NCI-H69 (cell line): Measurements from ENCODE around the gene MX2.

Experiments
- DNase-seq: peaks from one replicate; lab custom pipeline; 2025; lab: John Stamatoyannopoulos, UW

MX2 gene

GRCh38 chr21:41438425-41439113 is 76.7 kb downstream of the MX2 start:
- DNase-seq, result no peak

DNA sequence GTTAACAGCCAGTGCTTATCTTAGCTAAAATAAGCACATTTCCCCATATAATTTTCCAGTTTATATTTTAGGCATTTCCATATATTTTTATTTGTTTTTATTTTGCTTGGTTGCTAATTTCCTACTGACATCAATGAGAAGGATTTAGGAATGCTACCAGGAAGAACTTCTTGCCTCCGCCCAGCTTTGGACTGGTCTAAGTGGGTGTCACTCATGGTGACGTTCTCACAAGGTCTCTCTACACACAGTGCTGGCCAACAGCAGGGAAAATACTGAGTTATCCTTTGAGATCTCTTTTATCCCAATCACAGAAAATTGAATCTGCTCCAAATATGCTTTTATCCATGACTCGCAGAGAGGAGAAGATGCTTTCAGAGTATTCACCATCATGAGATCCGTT is 77.4 kb downstream of the MX2 start:
- no peak for DNase-seq

DNA sequence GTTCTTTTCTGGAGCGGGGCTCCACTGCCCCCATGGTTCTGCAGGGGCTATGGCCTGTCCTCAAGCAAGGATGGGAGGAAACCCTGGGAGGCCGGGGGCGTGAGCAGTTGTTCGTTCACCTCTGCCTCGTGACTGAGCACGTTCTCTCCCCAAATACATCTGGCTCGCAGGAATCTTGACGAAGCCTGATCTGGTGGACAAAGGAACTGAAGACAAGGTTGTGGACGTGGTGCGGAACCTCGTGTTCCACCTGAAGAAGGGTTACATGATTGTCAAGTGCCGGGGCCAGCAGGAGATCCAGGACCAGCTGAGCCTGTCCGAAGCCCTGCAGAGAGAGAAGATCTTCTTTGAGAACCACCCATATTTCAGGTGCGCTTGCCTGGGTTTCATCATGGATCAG is 79.7 kb downstream of the MX2 start:
- no peak for DNase-seq

- DNase-seq, result no peak
These were observed 80.8 kb downstream of the MX2 start for GRCh38 chr21:41442481-41443186.

- no peak for DNase-seq
These were observed 81.7 kb downstream of the MX2 start for GRCh38 chr21:41443562-41443961.

DNA sequence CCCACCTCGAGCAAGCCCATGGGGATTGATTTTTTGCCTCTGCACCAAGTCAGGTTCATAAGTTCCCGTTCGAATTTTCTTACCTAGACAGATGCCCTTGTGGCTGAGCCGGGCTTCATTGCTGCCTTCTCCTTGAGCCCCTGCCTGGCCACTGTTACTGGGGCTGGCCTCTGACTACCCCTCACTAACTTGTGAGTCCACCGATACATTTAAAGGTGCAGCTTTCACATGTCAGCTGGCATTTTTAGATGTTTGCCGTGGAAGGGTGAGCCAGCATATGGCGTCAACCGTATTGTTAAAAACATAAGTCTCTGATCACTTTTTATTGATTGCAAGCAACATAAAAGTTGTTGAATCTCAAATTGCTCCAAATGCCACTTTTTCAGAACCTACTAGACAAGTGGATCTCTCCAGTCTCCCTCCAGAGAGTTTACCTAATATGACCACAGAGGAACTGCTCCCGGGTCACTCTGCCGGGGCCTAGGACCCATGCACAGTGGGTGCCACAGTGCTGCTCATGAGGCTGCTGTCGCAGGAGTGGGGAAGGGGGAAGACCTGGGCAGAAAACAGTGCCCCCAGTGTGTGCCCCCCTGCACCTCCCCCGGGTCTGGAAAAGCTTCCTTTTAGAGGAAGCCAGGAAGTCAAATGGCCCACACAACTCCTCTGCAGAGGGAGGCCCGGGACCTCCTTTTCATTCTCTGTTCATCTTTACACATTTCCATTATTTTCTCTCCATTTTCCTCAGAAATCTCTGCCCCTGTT is 83.1 kb downstream of the MX2 start:
- DNase-seq, result no peak

DNA sequence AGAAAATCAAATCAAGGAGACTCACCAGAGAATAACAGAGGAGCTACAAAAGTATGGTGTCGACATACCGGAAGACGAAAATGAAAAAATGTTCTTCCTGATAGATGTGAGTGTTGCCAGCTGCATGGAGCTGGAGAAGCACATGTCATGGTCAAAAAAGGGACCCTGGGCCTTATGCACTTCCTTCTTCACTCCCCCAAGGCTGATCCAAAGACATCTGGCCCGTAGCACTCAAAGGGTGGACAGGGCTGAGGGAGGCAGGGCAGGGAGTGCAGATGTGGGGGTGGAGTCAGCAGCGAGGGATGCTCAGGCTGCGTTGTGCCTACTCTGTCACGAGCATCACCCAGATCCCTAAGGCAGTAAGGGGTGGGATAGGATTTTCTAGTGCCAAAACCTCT is 83.6 kb downstream of the MX2 start:
- no peak for DNase-seq

DNA sequence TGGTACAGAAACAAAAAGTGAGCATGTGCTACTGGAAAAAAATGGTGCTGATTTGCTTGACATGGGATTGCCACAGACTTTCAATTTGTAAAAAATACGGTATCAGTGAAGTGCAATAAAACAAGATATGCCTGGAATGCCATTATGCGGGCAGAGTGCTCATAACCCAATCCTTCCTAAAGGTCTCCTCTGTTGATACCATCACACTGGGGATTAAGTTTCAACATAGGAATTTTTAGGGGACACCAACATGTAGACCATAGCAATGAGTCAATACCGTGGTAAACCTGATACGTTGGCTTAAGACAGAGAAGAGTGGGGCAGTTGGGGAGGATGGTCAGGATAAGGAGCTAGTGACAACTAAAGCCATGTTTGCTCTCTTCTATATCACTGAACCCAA is 84.8 kb downstream of the MX2 start:
- no peak for DNase-seq

DNA sequence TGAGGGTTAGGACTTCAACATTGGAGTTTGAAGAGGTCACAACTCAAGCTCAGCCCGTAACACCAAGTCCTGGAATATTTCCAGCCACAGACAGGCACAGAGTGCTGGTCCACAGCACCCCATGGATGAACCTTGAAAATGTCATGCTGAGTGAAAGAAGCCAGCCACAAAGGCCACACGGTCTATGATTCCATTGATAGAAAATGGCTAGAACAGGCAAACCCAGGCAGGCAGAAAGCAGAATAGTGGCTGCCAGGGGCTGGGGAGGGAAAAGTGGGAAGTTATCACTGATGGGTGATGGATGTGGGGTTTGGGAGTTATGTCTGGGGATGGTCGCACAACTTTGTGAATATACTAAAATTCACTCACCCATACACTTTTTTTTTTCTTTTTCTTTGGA is 85.5 kb downstream of the MX2 start:
- no peak for DNase-seq

GRCh38 chr21:41449613-41450012 is 87.8 kb downstream of the MX2 start:
- DNase-seq, result no peak

DNA sequence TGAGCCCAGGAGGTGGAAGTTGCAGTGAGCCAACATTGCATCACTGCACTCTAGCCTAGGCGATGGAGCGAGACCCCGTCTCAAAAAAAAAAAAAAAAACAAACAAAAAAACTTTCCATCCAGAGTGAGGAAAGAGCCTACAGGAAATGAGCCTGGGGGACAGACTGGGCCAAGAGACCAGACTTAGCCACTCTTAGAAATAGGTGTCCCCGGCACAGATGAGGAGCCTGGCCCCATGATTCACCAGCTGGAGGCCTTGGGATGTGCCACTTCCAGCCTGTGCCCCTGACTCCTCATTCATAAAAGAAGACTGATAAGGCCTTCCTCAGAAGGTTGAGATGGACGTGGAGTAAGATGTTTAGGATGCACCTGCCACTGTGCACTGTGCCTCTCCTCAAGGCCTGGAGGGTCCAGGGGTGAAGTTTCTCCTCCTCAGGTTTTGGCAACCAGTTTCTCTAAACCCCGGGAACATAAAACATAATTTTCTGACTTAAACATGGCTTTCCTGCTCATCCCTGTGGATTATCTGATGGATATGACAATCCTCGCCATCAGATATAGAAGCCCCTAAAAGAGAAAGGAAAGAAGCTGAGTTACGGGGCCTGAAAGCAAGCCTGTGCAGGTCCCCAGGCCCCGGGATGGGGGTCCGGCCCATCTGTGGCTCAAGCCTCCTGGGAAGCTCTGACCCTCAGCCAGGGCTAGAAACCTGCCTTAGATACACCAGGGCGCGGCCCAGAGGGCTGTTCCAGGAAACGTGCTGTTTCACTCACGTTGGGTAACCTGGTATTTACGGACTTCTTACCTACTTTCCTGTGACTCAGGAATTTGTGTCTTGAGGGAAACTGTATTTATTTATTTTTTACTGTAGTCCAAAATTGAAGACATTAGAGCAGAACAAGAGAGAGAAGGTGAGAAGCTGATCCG is 90.2 kb downstream of the MX2 start:
- DNase-seq, result no peak

- DNase-seq, result no peak
These were observed 91.4 kb downstream of the MX2 start for GRCh38 chr21:41453198-41453597.

GRCh38 chr21:41453761-41454160 is 91.9 kb downstream of the MX2 start:
- no peak for DNase-seq

DNA sequence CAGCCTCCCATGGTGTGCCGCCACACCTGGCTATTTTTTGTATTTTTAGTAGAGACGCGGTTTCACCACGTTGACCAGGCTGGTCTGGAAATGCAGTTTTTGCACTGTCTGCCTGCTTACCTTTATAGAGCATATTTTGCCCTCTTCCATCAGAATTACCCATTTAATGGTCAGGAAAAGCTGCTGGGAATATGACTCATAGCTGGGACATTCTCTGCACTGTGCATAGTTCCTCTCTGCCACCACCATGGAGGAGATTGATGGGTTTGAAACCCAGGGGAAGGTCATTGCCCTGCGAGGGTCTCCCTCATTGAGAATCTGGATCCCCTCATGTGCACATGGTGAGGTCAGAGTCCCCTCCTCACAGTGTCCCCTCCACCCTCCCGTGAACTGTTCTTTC is 96.3 kb downstream of the MX2 start:
- DNase-seq, result no peak

DNA sequence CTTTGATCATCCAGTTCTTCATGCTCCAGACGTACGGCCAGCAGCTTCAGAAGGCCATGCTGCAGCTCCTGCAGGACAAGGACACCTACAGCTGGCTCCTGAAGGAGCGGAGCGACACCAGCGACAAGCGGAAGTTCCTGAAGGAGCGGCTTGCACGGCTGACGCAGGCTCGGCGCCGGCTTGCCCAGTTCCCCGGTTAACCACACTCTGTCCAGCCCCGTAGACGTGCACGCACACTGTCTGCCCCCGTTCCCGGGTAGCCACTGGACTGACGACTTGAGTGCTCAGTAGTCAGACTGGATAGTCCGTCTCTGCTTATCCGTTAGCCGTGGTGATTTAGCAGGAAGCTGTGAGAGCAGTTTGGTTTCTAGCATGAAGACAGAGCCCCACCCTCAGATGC is 96.7 kb downstream of the MX2 start:
- no peak for DNase-seq
